Erythroblast (primary cell): ENCODE data around the gene RNPC3.

Experiments
- GATA1 ChIP-seq: IDR thresholded peaks from 2 replicates; pipeline ENCODE4 v1.6.1; 2011; ENCODE audit warnings: low read depth, mild to moderate bottlenecking, control low read depth, low read length, moderate library complexity
- POLR2A ChIP-seq: IDR thresholded peaks from 2 replicates; pipeline ENCODE4 v1.6.1; 2011; ENCODE audit warnings: mild to moderate bottlenecking, low read length

GRCh38 chr1:103569493-103569892 lies 44.0 kb downstream of the RNPC3 start:
- TF ChIP-seq POLR2A (no peak), GATA1 (no peak)
